HepG2 (cell line): ENCODE results near the gene EPC1. TPM values are rescaled to one million over a fixed set of nuclear protein-coding genes. Genes with fewer than 3 reads are reported as not detected.

ENCODE experiments used
- ASH2L ChIP-seq: fragments of 300-600, 200-600 bp; sonication (generic); IDR thresholded peaks from 2 replicates; pipeline ENCODE4 v1.7.0; 2017; ENCODE audit warnings: low read depth, mild to moderate bottlenecking, moderate library complexity, mixed read lengths, low read length; ENCODE audit not compliant: insufficient read length
- BRCA1 ChIP-seq: sonication (generic); formaldehyde crosslinking; IDR thresholded peaks from 2 replicates; pipeline ENCODE4 v1.4.0; 2020; ENCODE audit warnings: missing genetic modification reagents
- CBX2 ChIP-seq, 2 experiments: fragments of 200-600 bp in 1 of 2; sonication (generic); formaldehyde crosslinking in 1 of 2; IDR thresholded peaks; 2 replicates each; pipeline versions ENCODE4 v1.7.0 to v1.8.1; 2018 to 2022; ENCODE audit warnings: low read depth in 2 of 2, low read length in 1 of 2, mild to moderate bottlenecking in 1 of 2, missing genetic modification reagents in 1 of 2
- MEIS1 ChIP-seq: sonication (generic); formaldehyde crosslinking; IDR thresholded peaks from 2 replicates; pipeline ENCODE4 v1.9.0; 2021; ENCODE audit warnings: mild to moderate bottlenecking, missing genetic modification reagents, moderate library complexity, borderline replicate concordance
- NCOA2 ChIP-seq: sonication (generic); formaldehyde crosslinking; IDR thresholded peaks from 2 replicates; pipeline ENCODE4 v1.8.0; 2022; ENCODE audit warnings: inconsistent platforms
- NR3C1 ChIP-seq: sonication (generic); formaldehyde crosslinking; IDR thresholded peaks from 2 replicates; pipeline ENCODE4 v1.4.0; 2020; ENCODE audit warnings: missing genetic modification reagents
- PATZ1 ChIP-seq: sonication (generic); formaldehyde crosslinking; IDR thresholded peaks from 2 replicates; pipeline ENCODE4 v1.4.0; 2020; ENCODE audit warnings: missing genetic modification reagents
- PLRG1 ChIP-seq: fragments of 450-650 bp; conservative IDR thresholded peaks from 2 replicates; pipeline ENCODE4 v1.6.1; 2016
- POLR2AphosphoS2 ChIP-seq: IDR thresholded peaks from 2 replicates; pipeline ENCODE4 v1.6.1; 2011; ENCODE audit warnings: low read depth, low read length, improper control_type of control experiment
- RBAK ChIP-seq: sonication (generic); formaldehyde crosslinking; IDR thresholded peaks from 2 replicates; pipeline ENCODE4 v1.5.1; 2020; ENCODE audit warnings: mild to moderate bottlenecking, missing genetic modification reagents
- TCF7 ChIP-seq: sonication (generic); IDR thresholded peaks from 2 replicates; pipeline ENCODE4 v1.6.1; 2016; ENCODE audit warnings: antibody characterized with exemption, low read depth
- TEAD3 ChIP-seq: optimal IDR thresholded peaks from 2 replicates; pipeline ENCODE3; 2016; ENCODE audit warnings: borderline replicate concordance
- XBP1 ChIP-seq: sonication (generic); formaldehyde crosslinking; IDR thresholded peaks from 2 replicates; pipeline ENCODE4 v1.5.0; 2020; ENCODE audit warnings: missing genetic modification reagents
- ZBTB38 ChIP-seq: sonication (generic); formaldehyde crosslinking; IDR thresholded peaks from 2 replicates; pipeline ENCODE4 v1.5.1; 2020; ENCODE audit warnings: mild to moderate bottlenecking, missing genetic modification reagents
- ZFP91 ChIP-seq: sonication (generic); formaldehyde crosslinking; IDR thresholded peaks from 2 replicates; pipeline ENCODE4 v1.9.0; 2022; ENCODE audit warnings: missing genetic modification reagents, mild to moderate bottlenecking, borderline replicate concordance
- ZNF331 ChIP-seq: sonication (generic); formaldehyde crosslinking; IDR thresholded peaks from 2 replicates; pipeline ENCODE4 v1.4.0; 2020; ENCODE audit warnings: missing genetic modification reagents
- ZNF333 ChIP-seq: sonication (generic); formaldehyde crosslinking; IDR thresholded peaks from 2 replicates; pipeline ENCODE4 v1.4.0; 2020; ENCODE audit warnings: mild to moderate bottlenecking, missing genetic modification reagents, borderline replicate concordance
- ZNF431 ChIP-seq: sonication (generic); formaldehyde crosslinking; IDR thresholded peaks from 2 replicates; pipeline ENCODE4 v1.9.0; 2022; ENCODE audit warnings: missing genetic modification reagents, low read depth, mild to moderate bottlenecking, borderline replicate concordance
- ZNF580 ChIP-seq: IDR thresholded peaks from 2 replicates; pipeline ENCODE4 v1.6.1; 2016; ENCODE audit warnings: low read depth, borderline replicate concordance
- ZNF747 ChIP-seq: sonication (generic); formaldehyde crosslinking; IDR thresholded peaks from 2 replicates; pipeline ENCODE4 v1.8.1; 2023; ENCODE audit warnings: missing genetic modification reagents, mild to moderate bottlenecking, borderline replicate concordance
- ZNF749 ChIP-seq: sonication (generic); formaldehyde crosslinking; IDR thresholded peaks from 2 replicates; pipeline ENCODE4 v1.8.0; 2022; ENCODE audit warnings: mild to moderate bottlenecking, missing genetic modification reagents, moderate library complexity, borderline replicate concordance
- ZNF790 ChIP-seq: sonication (generic); formaldehyde crosslinking; IDR thresholded peaks from 2 replicates; pipeline ENCODE4 v1.8.0; 2022; ENCODE audit warnings: missing genetic modification reagents, mild to moderate bottlenecking, borderline replicate concordance
- polyA plus RNA-seq, 8 experiments: library from polyadenylated mRNA; depleted of rRNA in 3 of 8; stranded (reverse) in 7 of 8; unstranded in 1 of 8; fragments of >200 nt; fragmentation: Illumina TruSeq in 4 of 8; extraction: Trizol in 4 of 8; gene quantifications; 2 replicates each; pipeline versions ENCODE4 v1.2.1 to v1.2.3, GENCODE V29; 2011 to 2016; ENCODE audit warnings: low read depth in 4 of 8, missing spikeins in 1 of 8, mixed read lengths in 1 of 8; ENCODE audit not compliant: insufficient read depth in 1 of 8
- total RNA-seq, 5 experiments: library from RNA; depleted of rRNA; stranded (reverse); fragments of >200 nt; fragmentation: Illumina TruSeq; extraction: Trizol; gene quantifications; 2 replicates each; pipeline ENCODE4 v1.2.3, GENCODE V29; 2016; ENCODE audit warnings: low read depth in 1 of 5
- TF ChIP-seq, protein P1 (sequence below): sonication (generic); formaldehyde crosslinking; conservative IDR thresholded peaks from 2 replicates; pipeline ENCODE4 v1.8.0; 2022; ENCODE audit warnings: mild to moderate bottlenecking, moderate library complexity, missing genetic modification reagents

The EPC1 gene
- total and polyA plus RNA-seq, 2 of the 13 experiments (the other 11 are each of a cell fraction or from before 2014, with no cell fraction given), result 28.7 to 44.2 TPM

- peak; percentile 58 for TF ChIP-seq PATZ1
- TF ChIP-seq, protein P1, sequence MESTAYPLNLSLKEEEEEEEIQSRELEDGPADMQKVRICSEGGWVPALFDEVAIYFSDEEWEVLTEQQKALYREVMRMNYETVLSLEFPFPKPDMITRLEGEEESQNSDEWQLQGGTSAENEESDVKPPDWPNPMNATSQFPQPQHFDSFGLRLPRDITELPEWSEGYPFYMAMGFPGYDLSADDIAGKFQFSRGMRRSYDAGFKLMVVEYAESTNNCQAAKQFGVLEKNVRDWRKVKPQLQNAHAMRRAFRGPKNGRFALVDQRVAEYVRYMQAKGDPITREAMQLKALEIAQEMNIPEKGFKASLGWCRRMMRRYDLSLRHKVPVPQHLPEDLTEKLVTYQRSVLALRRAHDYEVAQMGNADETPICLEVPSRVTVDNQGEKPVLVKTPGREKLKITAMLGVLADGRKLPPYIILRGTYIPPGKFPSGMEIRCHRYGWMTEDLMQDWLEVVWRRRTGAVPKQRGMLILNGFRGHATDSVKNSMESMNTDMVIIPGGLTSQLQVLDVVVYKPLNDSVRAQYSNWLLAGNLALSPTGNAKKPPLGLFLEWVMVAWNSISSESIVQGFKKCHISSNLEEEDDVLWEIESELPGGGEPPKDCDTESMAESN (CRISPR knock-in tag), result no peak; the same call in 1 of the 2 replicates
- TF ChIP-seq TEAD3, result peak; percentile 32
- peak; percentile 82; the same call in 1 of the 2 replicates for TF ChIP-seq ZFP91 (CRISPR knock-in tag)
- TF ChIP-seq MEIS1 (CRISPR knock-in tag), result no peak
- TF ChIP-seq NR3C1 (CRISPR knock-in tag), result no peak
- TF ChIP-seq ZNF431 (CRISPR knock-in tag), result peak; percentile 47; the same call in 1 of the 2 replicates
- no peak for TF ChIP-seq POLR2AphosphoS2
- no peak; the same call in 1 of the 2 replicates for TF ChIP-seq XBP1 (CRISPR knock-in tag)
- TF ChIP-seq ZNF790 (CRISPR knock-in tag), result peak; percentile 11; the same call in 1 of the 2 replicates
- TF ChIP-seq PLRG1, result no peak
- TF ChIP-seq ZNF333 (CRISPR knock-in tag), result peak; percentile 50
- TF ChIP-seq ZNF580, result peak; percentile 66; the same call in 1 of the 2 replicates
- no peak for TF ChIP-seq RBAK
- no peak for TF ChIP-seq ZNF331
- no peak for TF ChIP-seq CBX2 (IDR thresholded peaks at IDR 0.05; ENCODE audit: low read depth, low read length)
- no peak for TF ChIP-seq CBX2 (CRISPR knock-in tag; IDR thresholded peaks at IDR 0.05; ENCODE audit: low read depth)
- TF ChIP-seq ASH2L, result peak; percentile 38
- peak; percentile 18; the same call in 1 of the 2 replicates for TF ChIP-seq NCOA2
- TF ChIP-seq ZNF747 (CRISPR knock-in tag), result no peak
- no peak for TF ChIP-seq BRCA1 (CRISPR knock-in tag)
- TF ChIP-seq ZBTB38, result peak; percentile 35; the same call in 1 of the 2 replicates
- TF ChIP-seq ZNF749 (CRISPR knock-in tag), result peak; percentile 72; the same call in 1 of the 2 replicates
- TF ChIP-seq TCF7, result no peak
These were observed at the start of gene EPC1 (continued) for GRCh38 chr10:32346551-32347362.
